ENCODE measurements around the gene GRWD1.
"Not testable (repeated sequence)": the region's sequence is repeated elsewhere in the genome, so short reads cannot be mapped to it uniquely, and the experiment has no call there.

GRWD1 gene

GRCh38 chr19:48480558-48481500 lies 35.0 kb downstream of the GRWD1 start:
- no peak for DNase-seq

- no peak for DNase-seq
These were observed 36.3 kb downstream of the GRWD1 start for GRCh38 chr19:48481846-48482639.

DNA sequence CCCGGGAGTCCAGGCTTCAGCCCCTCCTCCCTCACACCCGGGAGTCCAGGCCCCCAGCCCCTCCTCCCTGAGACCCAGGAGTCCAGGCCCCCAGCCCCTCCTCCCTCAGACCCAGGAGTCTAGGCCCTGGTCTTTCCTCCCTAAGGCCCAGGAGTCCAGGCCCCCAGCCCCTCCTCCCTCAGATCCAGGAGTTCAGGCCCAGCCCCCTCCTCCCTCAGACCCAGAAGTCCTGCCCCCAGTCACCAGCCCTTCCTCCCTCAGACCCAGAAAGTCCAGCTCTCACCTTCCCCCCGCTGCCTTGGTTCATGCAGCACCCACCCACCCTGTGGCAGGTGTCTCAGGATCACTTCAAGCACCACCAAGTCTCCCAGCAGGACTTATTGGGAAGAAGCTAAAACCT lies 37.5 kb downstream of the GRWD1 start:
- DNase-seq, result no peak

DNA sequence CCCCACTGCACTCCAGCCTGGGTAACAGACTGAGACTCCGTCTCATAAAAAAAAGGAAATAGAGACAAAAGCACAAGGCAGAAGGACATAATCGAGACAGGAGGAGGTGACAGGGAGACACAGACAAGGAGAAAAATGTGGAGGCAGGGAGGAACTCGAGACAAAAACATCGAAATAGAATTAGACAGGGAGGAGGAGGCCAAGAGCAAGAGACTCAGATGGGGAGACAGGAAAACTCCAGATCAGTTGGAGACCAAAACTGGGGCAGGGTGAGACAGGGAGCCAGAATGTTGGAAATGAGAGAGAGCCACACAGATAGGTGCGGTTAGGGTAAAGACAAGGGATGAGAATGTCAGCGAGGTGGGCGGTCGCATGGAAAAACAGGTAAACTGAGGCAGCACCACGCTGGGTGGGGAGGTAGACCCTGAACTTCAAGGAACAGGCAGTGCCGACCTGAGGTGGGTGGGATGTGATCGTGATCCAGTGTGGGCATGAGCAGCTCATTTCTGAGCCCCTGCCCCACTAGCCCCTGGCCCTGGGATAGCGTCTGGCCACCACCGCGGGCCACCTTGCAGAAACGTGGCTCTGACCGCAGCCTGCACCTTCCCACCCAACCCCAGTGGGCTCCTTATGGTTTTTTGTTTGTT lies 38.6 kb downstream of the GRWD1 start:
- DNase-seq, result no peak

DNA sequence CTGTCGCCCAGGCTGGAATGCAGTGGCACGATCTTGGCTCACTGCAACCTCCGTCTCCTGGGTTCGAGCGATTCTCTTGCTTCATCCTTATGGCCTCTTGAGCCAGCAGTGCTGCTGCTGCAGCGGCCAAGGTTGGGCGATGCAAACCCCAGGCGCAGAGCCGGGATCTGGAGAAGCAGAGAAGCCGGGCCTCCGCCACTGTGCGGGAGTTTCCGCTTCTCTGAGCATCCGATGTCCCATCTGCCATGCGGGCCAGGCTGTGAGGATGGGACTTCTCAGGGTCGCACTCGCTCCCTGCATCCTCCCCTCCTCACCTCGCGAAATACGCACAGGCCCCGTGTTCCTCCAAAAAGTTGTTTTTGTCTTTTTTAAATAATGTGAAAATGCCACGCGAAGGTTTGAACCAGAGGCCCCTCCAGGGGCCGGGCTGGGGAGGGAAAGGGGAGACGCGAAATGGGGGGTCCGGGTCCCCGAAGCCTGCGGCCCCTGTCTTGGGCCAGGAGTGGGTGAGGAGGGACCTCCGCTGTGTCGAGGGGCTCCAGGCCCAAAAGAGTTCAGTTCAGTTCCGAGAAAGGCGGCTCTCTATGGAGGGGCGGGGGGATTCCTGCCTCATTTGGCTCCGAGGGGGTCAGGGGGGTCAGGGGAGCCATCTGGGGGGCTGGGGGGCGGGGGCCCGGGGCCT lies 39.3 kb downstream of the GRWD1 start:
- peak; percentile 28 for DNase-seq

GRCh38 chr19:48486706-48487105 lies 40.9 kb downstream of the GRWD1 start:
- not testable (repeated sequence) for DNase-seq

DNA sequence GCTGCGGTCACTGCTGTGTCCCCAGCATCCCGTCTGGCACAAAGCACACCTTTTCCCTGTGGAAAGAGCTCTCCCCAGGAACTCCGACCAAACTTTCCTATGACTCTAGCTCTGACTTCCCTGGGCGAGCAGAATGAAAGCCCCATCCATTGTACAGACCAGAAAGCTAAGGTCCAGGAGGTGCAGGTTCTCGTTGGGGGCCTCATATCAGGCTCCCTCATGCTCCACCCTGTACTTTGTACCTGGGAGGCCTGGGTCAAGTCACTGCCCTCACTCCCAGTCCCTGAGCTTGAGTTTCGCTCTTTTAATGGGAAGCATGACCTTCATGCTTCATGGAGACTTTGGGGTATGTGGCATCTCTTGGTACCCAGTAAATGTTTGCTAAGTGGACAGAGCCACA lies 41.8 kb downstream of the GRWD1 start:
- no peak for DNase-seq

- no peak for DNase-seq
These were observed 42.2 kb downstream of the GRWD1 start for GRCh38 chr19:48487948-48488347.

- DNase-seq, result not testable (repeated sequence)
These were observed 42.7 kb downstream of the GRWD1 start for GRCh38 chr19:48488478-48488877.

DNA sequence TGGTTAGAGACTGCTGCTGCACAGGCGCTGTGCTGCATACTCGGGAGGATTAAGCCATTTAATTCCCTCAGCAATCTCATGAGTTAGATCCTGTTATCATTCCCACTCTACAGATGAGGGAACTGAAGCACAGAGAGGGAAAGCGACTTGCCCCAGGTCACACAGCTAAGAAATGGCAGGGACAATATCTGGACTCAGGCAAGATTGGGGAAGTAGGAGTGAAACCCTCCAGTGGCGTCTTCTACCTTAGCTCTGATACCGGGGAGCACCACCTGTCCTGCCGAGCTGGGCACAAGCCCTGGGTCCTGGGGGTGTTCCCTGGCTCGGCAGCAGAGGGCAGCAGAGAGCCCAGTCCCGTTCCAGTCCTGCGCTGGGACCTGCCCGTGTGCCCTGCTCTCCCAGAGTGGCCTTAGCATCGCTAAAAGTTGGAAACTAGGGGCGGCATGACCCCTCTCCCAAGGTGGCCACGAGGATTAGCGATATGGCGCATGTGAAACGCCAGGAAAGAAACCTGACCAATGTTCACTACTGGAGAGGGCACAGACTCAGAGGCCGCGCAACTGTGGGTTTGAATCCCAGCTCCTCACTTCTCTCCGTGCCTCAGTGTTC lies 43.9 kb downstream of the GRWD1 start:
- DNase-seq, result peak; percentile 51

DNA sequence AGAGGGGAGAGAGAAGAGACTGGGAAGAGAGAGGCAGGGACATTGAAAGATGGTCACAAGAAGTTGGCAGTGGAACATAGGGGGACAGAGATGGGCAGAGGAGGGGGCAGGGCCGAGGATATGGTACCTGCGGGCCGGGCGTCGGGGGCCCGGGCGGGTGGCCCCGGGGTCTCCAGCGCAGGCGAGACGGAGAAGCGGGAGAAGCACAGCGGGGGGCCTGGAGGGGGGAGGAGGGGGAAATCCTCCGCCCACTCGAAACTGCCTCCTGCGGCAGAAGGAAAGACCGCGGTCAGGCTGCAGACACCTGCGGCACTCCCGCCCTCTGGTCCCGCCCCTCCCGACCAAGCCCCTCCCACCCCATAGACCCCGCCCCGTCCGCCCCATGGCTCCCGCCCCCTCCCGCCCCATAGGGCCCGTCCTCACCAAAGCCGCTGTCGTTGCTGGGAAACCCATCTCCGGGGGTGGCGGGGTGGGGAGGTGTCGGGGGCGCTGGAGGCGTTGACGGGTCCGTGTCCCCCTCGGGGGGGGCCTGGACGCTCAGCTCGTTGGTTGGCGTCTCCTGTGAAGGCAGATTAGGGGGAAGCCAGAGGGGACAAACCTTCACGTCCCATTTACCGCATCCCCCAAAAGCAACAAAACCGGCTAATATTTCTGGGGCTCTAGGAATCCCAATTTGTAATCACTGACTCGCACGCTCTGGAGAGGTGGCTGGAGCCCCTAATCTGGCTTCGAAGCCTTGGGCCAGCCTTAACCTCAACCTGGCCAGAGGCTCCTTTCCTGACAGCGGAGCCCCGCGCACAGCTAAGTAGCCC lies 45.4 kb downstream of the GRWD1 start:
- peak; percentile 26 for DNase-seq

GRCh38 chr19:48491793-48492123 lies 46.0 kb downstream of the GRWD1 start:
- no peak for DNase-seq

GRCh38 chr19:48492925-48493717 lies 47.3 kb downstream of the GRWD1 start:
- peak; percentile 98 for DNase-seq

DNA sequence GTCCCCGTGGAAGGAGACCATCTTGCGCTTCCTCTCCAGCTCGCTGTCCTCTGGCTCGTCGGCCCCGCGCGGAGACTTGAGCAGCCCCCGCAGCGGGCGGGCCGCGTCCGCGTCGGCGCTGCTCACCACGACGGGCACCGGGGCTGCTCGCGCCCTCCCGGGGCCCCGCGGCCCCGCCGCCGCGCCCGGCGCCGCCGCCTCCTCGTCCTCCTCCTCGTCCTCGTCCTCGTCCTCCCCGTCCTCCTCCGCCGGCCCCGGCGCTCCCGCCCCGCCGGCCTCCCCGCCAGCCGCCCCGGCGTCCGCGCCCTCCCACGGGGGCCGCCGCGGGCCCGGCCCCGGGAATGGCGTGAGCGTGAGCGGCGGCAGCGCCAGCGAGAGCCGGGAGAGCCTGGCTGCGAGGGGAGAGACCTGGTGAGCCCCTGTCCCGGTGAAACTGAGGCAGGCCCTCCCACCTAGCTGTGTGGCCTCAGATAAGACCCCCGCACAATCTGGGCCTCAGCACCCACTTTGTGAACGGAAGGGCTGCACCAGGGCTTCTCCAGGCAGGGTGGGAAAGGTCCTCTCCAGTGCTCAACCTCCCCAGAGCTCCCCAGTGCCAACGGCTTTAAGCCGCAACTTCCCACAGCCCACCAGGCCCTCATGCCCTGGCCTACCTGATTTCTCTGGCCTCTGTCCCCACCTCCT lies 48.1 kb downstream of the GRWD1 start:
- no peak for DNase-seq

- no peak for DNase-seq
These were observed 49.6 kb downstream of the GRWD1 start for GRCh38 chr19:48495396-48495795.

- no peak for DNase-seq
These were observed 51.4 kb downstream of the GRWD1 start for GRCh38 chr19:48496959-48497727.

- DNase-seq, result no peak
These were observed 52.2 kb downstream of the GRWD1 start for GRCh38 chr19:48497728-48498594.

DNA sequence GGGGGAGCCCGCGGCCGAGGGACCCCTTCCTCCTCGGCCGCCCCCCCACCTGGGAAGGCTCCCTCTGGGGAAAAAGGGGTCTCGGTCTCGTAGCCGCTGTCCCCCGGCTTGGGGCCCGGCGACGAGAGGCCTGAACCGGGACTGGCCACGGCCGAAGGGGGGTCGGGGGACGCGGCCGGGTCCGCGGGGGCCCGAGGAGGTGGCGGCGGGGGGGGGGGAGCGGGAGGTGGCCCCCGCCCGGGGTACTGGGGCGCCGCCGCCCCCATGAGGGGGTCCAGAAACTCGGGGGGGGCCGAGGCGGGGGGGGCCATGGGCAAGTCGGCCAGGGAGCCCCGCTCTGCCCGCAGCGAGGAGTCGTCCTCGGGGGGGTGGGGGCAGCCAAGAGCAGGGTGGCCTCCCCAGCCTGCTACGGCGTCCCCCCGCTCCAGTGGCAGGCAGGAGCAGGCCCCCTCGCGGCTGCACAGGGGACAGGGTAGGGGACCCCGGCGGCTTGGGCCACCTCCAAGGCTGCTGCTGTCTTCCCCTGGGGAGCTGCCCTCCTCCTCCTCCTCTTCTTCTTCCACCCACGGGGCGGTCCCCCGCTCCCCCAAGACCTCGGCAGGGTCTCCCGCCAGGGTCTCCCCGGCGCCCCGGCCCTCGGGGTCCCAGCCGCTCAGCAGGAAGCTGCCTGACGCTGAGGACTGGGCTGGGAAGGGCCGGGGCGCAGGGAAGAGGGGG lies 53.0 kb downstream of the GRWD1 start:
- no peak for DNase-seq
